Naive thymus-derived CD4-positive, alpha-beta T cell (primary cell): ENCODE measurements around the gene SPSB4. TPM values are rescaled to one million over a fixed set of nuclear protein-coding genes. Genes with fewer than 3 reads are reported as not detected.

Experiments used
- ATAC-seq: fragments of 150-1000 bp; cut with Tn5 transposase; 2 replicates; pipeline ENCODE4 v1.10.0; 2021; ENCODE audit warnings: mild to moderate bottlenecking, moderate library complexity
- CTCF ChIA-PET: fragments of 350-600 bp; sonication (Branson Sonifier 250); formaldehyde crosslinking; loops from one replicate; lab custom pipeline; 2021; ENCODE audit warnings: antibody characterized with exemption; lab: Charles Lee
- POLR2A ChIA-PET: fragments of 350-600 bp; sonication (Branson Sonifier 250); formaldehyde crosslinking; loops from one replicate; lab custom pipeline; 2021; ENCODE audit warnings: antibody characterized with exemption, inconsistent platforms; lab: Charles Lee
- DNase-seq, 9 donors: peaks; one replicate each; pipeline versions ENCODE4 v3.0.0 to v3.0.0-alpha.2; 2020 to 2022; ENCODE audit warnings: mixed read lengths in 1 of 9
- H3K27ac ChIP-seq: one replicate; pipeline ENCODE4 v1.7.0; 2013; ENCODE audit warnings: mild to moderate bottlenecking, low read depth, low read length, moderate library complexity
- H3K27me3 ChIP-seq, 2 donors: one replicate each; pipeline ENCODE4 v1.7.0; 2013; ENCODE audit warnings: low read length in 2 of 2, mild to moderate bottlenecking in 2 of 2, moderate library complexity in 2 of 2; ENCODE audit not compliant: control insufficient read depth in 2 of 2, insufficient read depth in 2 of 2
- H3K36me3 ChIP-seq, 3 experiments: 1 replicate in 2 of 3; 2 replicates in 1 of 3; pipeline ENCODE4 v1.7.0; 2013; ENCODE audit warnings: low read length in 3 of 3, mild to moderate bottlenecking in 3 of 3, moderate library complexity in 1 of 3; ENCODE audit not compliant: insufficient read depth in 3 of 3, control insufficient read depth in 2 of 3
- H3K4me1 ChIP-seq, 2 donors: one replicate each; pipeline ENCODE4 v1.7.0; 2013; ENCODE audit warnings: low read length in 2 of 2, mild to moderate bottlenecking in 2 of 2, moderate library complexity in 1 of 2; ENCODE audit not compliant: control insufficient read depth in 2 of 2, insufficient read depth in 2 of 2
- H3K4me3 ChIP-seq: 2 replicates; pipeline ENCODE4 v1.7.0; 2013; ENCODE audit warnings: mild to moderate bottlenecking, low read length
- H3K9me3 ChIP-seq, 3 experiments: 1 replicate in 2 of 3; 2 replicates in 1 of 3; pipeline ENCODE4 v1.7.0; 2013; ENCODE audit warnings: low read length in 3 of 3; ENCODE audit not compliant: control insufficient read depth in 2 of 3
- H3K27ac Mint-ChIP-seq, 9 donors: one replicate each; pipeline ENCODE4 v1.8.0; 2020 to 2022; ENCODE audit warnings: mixed read lengths in 9 of 9, mild to moderate bottlenecking in 8 of 9, moderate library complexity in 5 of 9, inconsistent platforms in 2 of 9
- H3K27me3 Mint-ChIP-seq, 5 donors: one replicate each; pipeline ENCODE4 v1.8.0; 2021 to 2022; ENCODE audit warnings: mixed read lengths in 5 of 5, mild to moderate bottlenecking in 1 of 5
- H3K36me3 Mint-ChIP-seq, 5 donors: one replicate each; pipeline ENCODE4 v1.8.0; 2020 to 2022; ENCODE audit warnings: mixed read lengths in 5 of 5, mild to moderate bottlenecking in 3 of 5, inconsistent platforms in 1 of 5
- H3K4me1 Mint-ChIP-seq, 7 donors: one replicate each; pipeline ENCODE4 v1.8.0; 2020 to 2022; ENCODE audit warnings: mixed read lengths in 7 of 7, mild to moderate bottlenecking in 3 of 7, inconsistent platforms in 1 of 7
- H3K4me3 Mint-ChIP-seq, 10 donors: one replicate each; pipeline ENCODE4 v1.8.0; 2020 to 2022; ENCODE audit warnings: mild to moderate bottlenecking in 10 of 10, mixed read lengths in 10 of 10, moderate library complexity in 6 of 10, inconsistent platforms in 2 of 10
- H3K9me3 Mint-ChIP-seq, 11 donors: one replicate each; pipeline ENCODE4 v1.8.0; 2020 to 2022; ENCODE audit warnings: mixed read lengths in 11 of 11, mild to moderate bottlenecking in 4 of 11, inconsistent platforms in 1 of 11, moderate library complexity in 1 of 11
- intact Hi-C, 2 donors: fragments of 100-400 bp; cut with micrococcal nuclease; formaldehyde crosslinking; loops; one replicate each; pipeline ENCODE4 v1.15.1; 2023
- polyA plus RNA-seq, 2 donors: library from polyadenylated mRNA; unstranded; fragments of 300-500 nt; fragmentation: Illumina TruSeq; gene quantifications; one replicate each; pipeline ENCODE4 v1.2.3, GENCODE V29; 2021
- total RNA-seq, 6 experiments: library from RNA in 5 of 6; stranded (reverse) in 5 of 6; gene quantifications; 1 replicate in 5 of 6; 2 replicates in 1 of 6; pipeline ENCODE4 v1.2.3 and lab custom pipeline; 2021 to 2026

Gene SPSB4
- total and polyA plus RNA-seq, 7 experiments from 2014 or later, result not detected

GRCh38 chr3:141065841-141066805 is 15.0 kb downstream of the SPSB4 start:
- Histone ChIP-seq H3K27ac (no peak overlapping the region), H3K27me3 (no peaks in the 10 kb centered on the region), H3K36me3 (no peaks in the 10 kb centered on the region), H3K4me3 (no peak overlapping the region), H3K4me1 (no peaks in the 10 kb centered on the region), H3K9me3 (no peaks in the 10 kb centered on the region)
- Mint-ChIP-seq H3K36me3 (peaks cover 0 to 4% (median 0%) of the 10 kb centered on the region in 5 donors), H3K4me1 (peaks cover 0 to 12% (median 4%) of the 10 kb centered on the region in 7 donors), H3K4me3 (no peak overlapping the region), H3K9me3 (peaks cover 0 to 7% (median 0%) of the 10 kb centered on the region in 11 donors), H3K27ac (no peak overlapping the region), H3K27me3 (peaks cover 0 to 24% (median 3%) of the 10 kb centered on the region in 5 donors)
- ATAC-seq (no peak), DNase-seq (no peak)
- intact Hi-C loops, result no loop called here
- CTCF ChIA-PET, result no interaction called here
- POLR2A ChIA-PET, result no interaction called here

GRCh38 chr3:141067206-141067974 is 16.2 kb downstream of the SPSB4 start:
- DNase-seq (no peak), ATAC-seq (no peak)
- no peaks in the 10 kb centered on the region for H3K36me3 ChIP-seq
- H3K27me3 ChIP-seq, result no peaks in the 10 kb centered on the region
- intact Hi-C loops, result no loop called here
- no peaks in the 10 kb centered on the region for H3K4me1 ChIP-seq
- H3K9me3 Mint-ChIP-seq, result peaks cover 0 to 7% (median 0%) of the 10 kb centered on the region in 11 donors
- H3K27ac ChIP-seq, result no peak overlapping the region
- no peak overlapping the region for H3K4me3 ChIP-seq
- H3K27ac Mint-ChIP-seq, result no peak overlapping the region
- H3K9me3 ChIP-seq, result no peaks in the 10 kb centered on the region
- peaks cover 0 to 19% (median 3%) of the 10 kb centered on the region in 5 donors for H3K27me3 Mint-ChIP-seq
- peaks cover 0 to 12% (median 4%) of the 10 kb centered on the region in 7 donors for H3K4me1 Mint-ChIP-seq
- ChIA-PET POLR2A (no interaction called here), CTCF (no interaction called here)
- peaks cover 0 to 4% (median 0%) of the 10 kb centered on the region in 5 donors for H3K36me3 Mint-ChIP-seq
- no peak overlapping the region for H3K4me3 Mint-ChIP-seq

- Histone ChIP-seq H3K4me3 (no peak overlapping the region), H3K36me3 (no peaks in the 10 kb centered on the region), H3K4me1 (no peaks in the 10 kb centered on the region), H3K27me3 (no peaks in the 10 kb centered on the region), H3K27ac (no peak overlapping the region), H3K9me3 (no peaks in the 10 kb centered on the region)
- Mint-ChIP-seq H3K27me3 (peaks cover 0 to 2% (median 0%) of the 10 kb centered on the region in 5 donors), H3K4me3 (no peak overlapping the region), H3K36me3 (no peaks in the 10 kb centered on the region), H3K27ac (no peak overlapping the region), H3K9me3 (peaks cover 0 to 2% (median 0%) of the 10 kb centered on the region in 11 donors), H3K4me1 (no peaks in the 10 kb centered on the region)
- POLR2A ChIA-PET, result no interaction called here
- CTCF ChIA-PET, result no interaction called here
- intact Hi-C loops, result no loop called here
- ATAC-seq, result no peak
- DNase-seq, result no peak
Measured at GRCh38 chr3:141070229-141070628, 19.1 kb downstream of the SPSB4 start.

- ChIA-PET POLR2A (no interaction called here), CTCF (no interaction called here)
- Histone ChIP-seq H3K9me3 (no peaks in the 10 kb centered on the region), H3K27me3 (no peaks in the 10 kb centered on the region), H3K27ac (no peak overlapping the region), H3K4me1 (no peaks in the 10 kb centered on the region), H3K36me3 (no peaks in the 10 kb centered on the region), H3K4me3 (no peak overlapping the region)
- DNase-seq (no peak), ATAC-seq (no peak)
- Mint-ChIP-seq H3K4me3 (no peak overlapping the region), H3K9me3 (peaks cover 0 to 2% (median 0%) of the 10 kb centered on the region in 11 donors), H3K27me3 (peaks cover 0 to 2% (median 0%) of the 10 kb centered on the region in 5 donors), H3K36me3 (no peaks in the 10 kb centered on the region), H3K4me1 (no peaks in the 10 kb centered on the region), H3K27ac (no peak overlapping the region)
- intact Hi-C loops, result no loop called here
Measured at GRCh38 chr3:141070727-141071357, 19.7 kb downstream of the SPSB4 start.

GRCh38 chr3:141071681-141072260 is 20.6 kb downstream of the SPSB4 start:
- ChIA-PET CTCF (no interaction called here), POLR2A (no interaction called here)
- DNase-seq (no peak), ATAC-seq (no peak)
- peaks cover 0 to 2% (median 0%) of the 10 kb centered on the region in 5 donors for H3K27me3 Mint-ChIP-seq
- H3K4me1 ChIP-seq, result no peaks in the 10 kb centered on the region
- H3K4me1 Mint-ChIP-seq, result peaks cover 0 to 8% (median 3%) of the 10 kb centered on the region in 7 donors
- peaks cover 0 to 1% (median 0%) of the 10 kb centered on the region in 11 donors for H3K9me3 Mint-ChIP-seq
- no peak overlapping the region for H3K27ac Mint-ChIP-seq
- H3K9me3 ChIP-seq, result no peaks in the 10 kb centered on the region
- H3K4me3 ChIP-seq, result no peak overlapping the region
- no peak overlapping the region for H3K4me3 Mint-ChIP-seq
- intact Hi-C loops, result no loop called here
- no peak overlapping the region for H3K27ac ChIP-seq
- H3K36me3 Mint-ChIP-seq, result no peaks in the 10 kb centered on the region
- H3K36me3 ChIP-seq, result no peaks in the 10 kb centered on the region
- H3K27me3 ChIP-seq, result no peaks in the 10 kb centered on the region

- Histone ChIP-seq H3K9me3 (no peaks in the 10 kb centered on the region), H3K27me3 (no peaks in the 10 kb centered on the region), H3K4me1 (no peaks in the 10 kb centered on the region), H3K27ac (no peak overlapping the region), H3K4me3 (no peak overlapping the region), H3K36me3 (no peaks in the 10 kb centered on the region)
- peaks cover 4 to 20% (median 12%) of the 10 kb centered on the region in 7 donors for H3K4me1 Mint-ChIP-seq
- ChIA-PET POLR2A (no interaction called here), CTCF (interaction anchor here (2.0 kb wide), 1 partner anchor 119 kb away, joined by 5 read pairs; no protein-coding TSS in a partner anchor)
- no peak overlapping the region for H3K27ac Mint-ChIP-seq
- ATAC-seq, result no peak
- intact Hi-C loops, result no loop called here
- H3K36me3 Mint-ChIP-seq, result no peaks in the 10 kb centered on the region
- H3K9me3 Mint-ChIP-seq, result no peaks in the 10 kb centered on the region
- peaks cover 0 to 2% (median 0%) of the 10 kb centered on the region in 5 donors for H3K27me3 Mint-ChIP-seq
- no peak for DNase-seq
- H3K4me3 Mint-ChIP-seq, result no peak overlapping the region
Measured at GRCh38 chr3:141072950-141073349, 21.8 kb downstream of the SPSB4 start.
